LNCAP (cell line): ENCODE results near the gene LMBR1L.

Source experiments
- CTCF ChIP-seq: fragments of 450-650 bp; IDR thresholded peaks from 2 replicates; pipeline ENCODE4 v1.5.1; 2017; ENCODE audit warnings: mild to moderate bottlenecking

LMBR1L gene

GRCh38 chr12:49089821-49090773 lies 20.6 kb downstream of the LMBR1L start:
- TF ChIP-seq CTCF, result peak; percentile 34

- TF ChIP-seq CTCF, result no peak
Observed at GRCh38 chr12:49088932-49089330, 21.7 kb downstream of the LMBR1L start.

GRCh38 chr12:49088150-49088931 lies 22.3 kb downstream of the LMBR1L start:
- peak; percentile 89 for TF ChIP-seq CTCF

GRCh38 chr12:49086116-49086515 lies 24.5 kb downstream of the LMBR1L start:
- no peak for TF ChIP-seq CTCF

GRCh38 chr12:49084438-49084837 lies 26.2 kb downstream of the LMBR1L start:
- no peak for TF ChIP-seq CTCF

GRCh38 chr12:49079793-49080192 lies 30.9 kb downstream of the LMBR1L start:
- TF ChIP-seq CTCF, result no peak

GRCh38 chr12:49070971-49071370 lies 39.7 kb downstream of the LMBR1L start:
- no peak for TF ChIP-seq CTCF
